ENCODE results near the gene KCMF1. TPM values are rescaled to one million over a fixed set of nuclear protein-coding genes. Genes with fewer than 3 reads are reported as not detected.

KCMF1 gene
- polyA plus RNA-seq, 3 donors = 22.5 to 52.9 (median 28.5) TPM

- no peak overlapping the region for H2AFZ ChIP-seq (ENCODE audit: insufficient read depth, low read depth, low read length, poor library complexity, severe bottlenecking)
- no peak overlapping the region for H3K27ac ChIP-seq (ENCODE audit: low read depth in 1 of 2, low read length in 2 of 2)
- DNase-seq = no peak
- H3K4me1 ChIP-seq (ENCODE audit: control insufficient read depth in 1 of 2, insufficient read depth in 2 of 2, low read length in 2 of 2) = no peaks in the 10 kb centered on the region
- no peaks in the 10 kb centered on the region for H3K27me3 ChIP-seq (ENCODE audit: control insufficient read depth in 2 of 2, insufficient read depth in 2 of 2, low read length in 2 of 2)
- intact Hi-C loops (cut with micrococcal nuclease) = no loop called here
- peaks cover 7 to 9% of the 10 kb centered on the region in 2 donors for H3K9me3 ChIP-seq (replicated peaks in 1 of 2; ENCODE audit: control insufficient read depth in 1 of 2, insufficient read depth in 1 of 2, low read length in 2 of 2)
- 97% methylated on average over 4 of the region's 5 CpGs for WGBS (ENCODE audit: insufficient coverage)
- Mint-ChIP-seq H3K4me3 (no peak overlapping the region), H3K9me3 (peaks cover 0 to 12% (median 5%) of the 10 kb centered on the region in 7 donors), H3K27me3 (ENCODE audit: low read depth in 3 of 3) (peaks cover 0 to 9% (median 2%) of the 10 kb centered on the region in 3 donors), H3K27ac (no peak overlapping the region), H3K4me1 (peaks cover 11% of the 10 kb centered on the region), H3K36me3 (no peaks in the 10 kb centered on the region)
- H3K79me2 ChIP-seq (ENCODE audit: insufficient read depth, low read length) = no peaks in the 10 kb centered on the region
- no peak overlapping the region for H3K9ac ChIP-seq (ENCODE audit: insufficient read depth, low read length, poor library complexity, severe bottlenecking)
- H3K4me3 ChIP-seq (replicated peaks in 1 of 3; ENCODE audit: low read depth in 2 of 3, low read length in 3 of 3) = no peak overlapping the region
- no peak for TF ChIP-seq CTCF (IDR thresholded peaks at IDR 0.05)
- no peaks in the 10 kb centered on the region for H3K36me3 ChIP-seq (replicated peaks in 1 of 2; ENCODE audit: control insufficient read depth in 1 of 2, insufficient read depth in 2 of 2, low read length in 2 of 2)
- H3K4me2 ChIP-seq (replicated peaks; ENCODE audit: extremely low read depth, low read length, poor library complexity, severe bottlenecking) = no peak overlapping the region
- H4K20me1 ChIP-seq (ENCODE audit: insufficient read depth, low read length) = no peaks in the 10 kb centered on the region
These were observed 107.0 kb downstream of the KCMF1 start for GRCh38 chr2:85077859-85078419.

GRCh38 chr2:85078536-85078935 lies 107.6 kb downstream of the KCMF1 start:
- no peak overlapping the region for H3K4me3 Mint-ChIP-seq
- WGBS (ENCODE audit: insufficient coverage) = 86% methylated on average over 5 of the region's 5 CpGs
- no peaks in the 10 kb centered on the region for H3K36me3 Mint-ChIP-seq
- no peak overlapping the region for H3K9ac ChIP-seq (ENCODE audit: insufficient read depth, low read length, poor library complexity, severe bottlenecking)
- H3K4me2 ChIP-seq (replicated peaks; ENCODE audit: extremely low read depth, low read length, poor library complexity, severe bottlenecking) = no peak overlapping the region
- no peak overlapping the region for H2AFZ ChIP-seq (ENCODE audit: insufficient read depth, low read depth, low read length, poor library complexity, severe bottlenecking)
- peaks cover 1 to 16% (median 9%) of the 10 kb centered on the region in 7 donors for H3K9me3 Mint-ChIP-seq
- H3K4me1 ChIP-seq (ENCODE audit: control insufficient read depth in 1 of 2, insufficient read depth in 2 of 2, low read length in 2 of 2) = no peaks in the 10 kb centered on the region
- peaks cover 0 to 11% (median 6%) of the 10 kb centered on the region in 3 donors for H3K27me3 Mint-ChIP-seq (ENCODE audit: low read depth in 3 of 3)
- intact Hi-C loops (cut with micrococcal nuclease) = no loop called here
- no peaks in the 10 kb centered on the region for H3K79me2 ChIP-seq (ENCODE audit: insufficient read depth, low read length)
- H3K4me1 Mint-ChIP-seq = peaks cover 5% of the 10 kb centered on the region
- no peak overlapping the region for H3K27ac Mint-ChIP-seq
- peaks cover 9 to 10% of the 10 kb centered on the region in 2 donors for H3K9me3 ChIP-seq (replicated peaks in 1 of 2; ENCODE audit: control insufficient read depth in 1 of 2, insufficient read depth in 1 of 2, low read length in 2 of 2)
- H3K27ac ChIP-seq (ENCODE audit: low read depth in 1 of 2, low read length in 2 of 2) = no peak overlapping the region
- H3K27me3 ChIP-seq (ENCODE audit: control insufficient read depth in 2 of 2, insufficient read depth in 2 of 2, low read length in 2 of 2) = no peaks in the 10 kb centered on the region
- no peak for TF ChIP-seq CTCF (IDR thresholded peaks at IDR 0.05)
- H3K4me3 ChIP-seq (replicated peaks in 1 of 3; ENCODE audit: low read depth in 2 of 3, low read length in 3 of 3) = no peak overlapping the region
- H3K36me3 ChIP-seq (replicated peaks in 1 of 2; ENCODE audit: control insufficient read depth in 1 of 2, insufficient read depth in 2 of 2, low read length in 2 of 2) = no peaks in the 10 kb centered on the region
- no peak for DNase-seq
- H4K20me1 ChIP-seq (ENCODE audit: insufficient read depth, low read length) = no peaks in the 10 kb centered on the region
